Smooth muscle cell of the brain vasculature (primary cell): ENCODE results near the gene GLIPR1L2.

Experiments
- DNase-seq: peaks from one replicate; pipeline ENCODE4 v3.0.0-alpha.2; 2012; ENCODE audit warnings: low read depth, low spot score

The GLIPR1L2 gene

GRCh38 chr12:75476071-75476470, 85.2 kb downstream of the GLIPR1L2 start:
- DNase-seq, result no peak

DNA sequence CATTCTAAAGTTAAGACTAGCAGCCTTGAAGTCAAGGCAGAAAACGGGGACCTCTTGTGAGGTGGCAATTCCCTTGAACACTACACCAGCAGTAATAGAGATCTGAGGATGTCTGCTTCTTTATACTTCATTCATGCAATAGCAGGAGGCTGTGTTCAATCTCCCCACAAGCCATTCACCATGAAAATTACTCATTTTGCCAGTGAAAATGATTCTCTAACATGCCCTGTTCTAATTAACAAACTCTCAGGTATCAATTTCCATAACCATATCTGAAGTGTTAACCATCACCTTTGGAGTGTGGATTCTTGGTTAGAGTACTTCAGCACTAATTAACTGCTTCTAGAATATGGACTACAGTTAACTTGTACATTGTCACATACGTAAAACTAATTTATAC, 86.2 kb downstream of the GLIPR1L2 start:
- DNase-seq, result no peak

DNA sequence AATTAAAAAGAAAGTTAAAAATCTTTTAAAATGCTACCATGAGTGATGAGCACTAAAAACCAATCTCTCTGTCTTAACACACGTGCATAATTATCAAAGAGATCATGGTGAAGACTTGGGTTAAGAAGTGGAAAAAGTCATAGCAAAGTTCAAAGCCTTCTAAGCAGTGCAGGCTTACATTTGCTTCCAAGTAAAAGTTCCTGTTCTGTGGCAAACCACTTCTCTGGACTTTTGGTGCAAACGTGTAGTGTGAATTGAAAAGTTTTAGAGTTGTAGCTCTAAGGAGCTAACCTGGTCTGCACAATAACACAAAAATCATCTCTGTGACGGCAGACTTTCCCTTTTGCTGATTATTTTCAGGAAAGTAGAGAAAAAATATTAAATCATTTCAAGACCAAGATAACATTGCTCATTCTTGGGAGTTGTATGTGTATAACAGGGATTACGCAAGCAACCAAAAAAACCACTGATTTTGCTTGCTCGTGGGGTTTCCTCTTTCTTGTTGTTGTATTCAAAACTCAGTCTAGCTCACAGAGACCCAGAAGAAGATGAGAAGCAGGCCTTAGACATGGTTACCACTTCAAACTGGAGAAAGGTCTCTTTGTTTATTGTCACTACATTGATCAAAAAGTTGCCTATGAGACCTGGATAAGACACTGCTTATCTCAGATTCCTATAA, 87.4 kb downstream of the GLIPR1L2 start:
- DNase-seq, result no peak

DNA sequence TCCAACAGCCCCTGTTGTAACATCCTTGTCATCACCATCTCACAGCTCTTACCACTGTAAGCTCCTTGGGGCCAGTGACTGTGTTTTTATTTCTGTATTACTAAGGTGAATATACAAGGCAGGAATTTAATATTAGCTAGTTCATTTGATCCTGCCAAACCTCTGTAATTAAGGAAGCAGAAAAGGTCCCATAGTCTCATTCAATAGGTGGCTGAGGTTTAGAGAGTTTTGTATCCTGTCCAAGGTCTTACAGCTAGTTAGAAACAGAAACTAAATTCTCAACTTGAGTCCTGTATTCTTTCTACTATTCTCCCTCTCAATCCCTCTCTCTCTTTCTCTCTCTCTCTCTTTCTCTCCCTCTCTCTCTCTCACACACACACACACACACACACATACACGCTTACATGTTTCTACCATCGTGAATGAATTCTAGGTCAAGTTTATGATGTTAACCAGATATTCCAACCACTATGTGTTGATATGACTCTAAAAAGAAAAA, 89.1 kb downstream of the GLIPR1L2 start:
- DNase-seq, result no peak

DNA sequence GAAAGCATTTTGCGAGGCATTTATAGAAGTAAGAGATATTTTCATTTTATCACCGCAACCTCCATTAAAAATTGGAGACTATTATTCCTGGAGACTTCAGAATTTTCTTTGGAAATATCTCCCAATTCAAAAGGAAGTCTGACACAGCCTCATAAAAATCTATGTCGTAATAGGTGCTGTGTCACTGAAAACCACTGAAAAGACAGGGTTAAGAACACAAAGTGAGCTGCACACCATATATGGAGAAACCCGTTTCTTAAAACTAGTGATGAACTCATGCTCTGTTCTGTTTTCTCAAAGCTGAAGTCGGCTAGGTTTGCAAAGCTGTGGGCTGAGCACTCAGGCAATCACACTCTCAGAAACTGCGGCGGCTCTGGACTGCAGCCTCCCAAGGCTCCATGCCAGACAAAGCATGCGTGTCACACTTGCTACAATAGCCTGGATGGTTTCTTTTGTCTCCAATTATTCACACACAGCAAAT, 89.6 kb downstream of the GLIPR1L2 start, which contains the start of gene GLIPR1:
Gene GLIPR1 (plus strand): TSS at position 287 of the 481 bp plus-strand sequence. CDS start 126 bp downstream, at position 413.
- peak; percentile 79 for DNase-seq

GRCh38 chr12:75481013-75481705, 90.3 kb downstream of the GLIPR1L2 start:
- DNase-seq, result no peak

GRCh38 chr12:75481774-75482173, 90.9 kb downstream of the GLIPR1L2 start:
- DNase-seq, result no peak
